NCI-H2107 treated with DMSO at 0.1 percent for 48 hours (cell line): ENCODE data around the gene IPO9.
"Not testable (repeated sequence)": the region's sequence is repeated elsewhere in the genome, so short reads cannot be mapped to it uniquely, and the experiment has no call there.

Experiments
- DNase-seq: peaks from one replicate; lab custom pipeline; 2025; ENCODE audit not compliant: unreplicated experiment; lab: John Stamatoyannopoulos, UW

The IPO9 gene

GRCh38 chr1:201900476-201900875, 71.5 kb downstream of the IPO9 start:
- no peak for DNase-seq

DNA sequence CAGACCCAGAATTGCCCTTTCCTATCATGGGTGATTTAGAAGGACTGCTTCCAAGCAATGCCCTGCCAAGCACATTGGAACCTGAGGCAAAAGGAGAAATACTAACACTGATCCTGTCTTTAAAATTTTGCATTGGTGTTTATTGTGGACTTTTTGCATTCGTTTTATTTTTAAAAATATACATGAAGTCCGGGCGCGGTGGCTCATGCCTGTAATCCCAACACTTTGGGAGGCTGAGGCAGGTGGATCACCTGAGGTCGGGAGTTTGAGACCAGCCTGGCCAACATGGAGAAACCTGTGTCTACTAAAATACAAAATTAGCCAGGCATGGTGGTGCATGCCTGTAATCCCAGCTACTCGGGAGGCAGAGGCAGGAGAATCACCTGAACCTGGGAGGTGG, 72.1 kb downstream of the IPO9 start:
- DNase-seq: not testable (repeated sequence)

- no peak for DNase-seq
Measured at GRCh38 chr1:201902198-201902597, 73.2 kb downstream of the IPO9 start.

DNA sequence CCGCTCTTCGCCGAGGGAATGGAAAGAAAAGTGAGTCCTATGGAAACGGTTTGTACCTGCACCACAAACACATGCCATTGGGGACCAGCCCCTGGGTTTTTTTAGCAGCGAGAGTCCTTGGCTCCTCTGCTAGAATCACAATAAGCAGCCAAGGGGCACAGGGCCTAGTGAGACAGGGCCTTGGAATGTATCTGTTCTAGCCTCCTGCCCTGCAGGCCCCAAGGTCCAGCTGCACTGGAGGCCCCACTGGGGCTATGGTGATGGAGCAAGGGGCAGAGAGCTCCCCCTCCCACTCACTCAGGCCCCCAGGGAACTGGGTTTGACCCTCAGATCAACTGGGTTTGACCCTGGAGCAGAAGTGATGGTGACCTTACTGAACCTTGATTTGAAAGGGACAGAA, 74.2 kb downstream of the IPO9 start:
- no peak for DNase-seq

DNA sequence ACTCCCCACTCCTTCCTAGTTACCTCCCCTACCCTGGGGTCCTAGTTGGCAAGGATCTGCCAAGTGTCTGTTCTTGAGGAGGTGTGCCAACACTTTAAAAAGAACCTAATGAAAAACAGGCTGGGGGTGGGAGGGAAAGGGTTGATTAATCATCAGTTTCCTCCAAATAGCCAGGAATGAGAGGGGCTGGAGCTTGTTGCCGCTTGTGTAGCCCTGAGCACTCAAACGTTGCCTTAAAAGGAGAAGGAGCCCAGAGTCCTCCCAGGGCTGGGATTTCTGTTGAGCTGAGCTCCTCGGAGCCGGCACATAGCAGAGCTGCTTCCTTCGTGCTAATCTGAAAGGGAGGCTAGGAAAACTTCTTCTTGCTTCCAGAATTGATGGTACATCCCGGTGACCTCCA, 75.6 kb downstream of the IPO9 start:
- DNase-seq: no peak

DNA sequence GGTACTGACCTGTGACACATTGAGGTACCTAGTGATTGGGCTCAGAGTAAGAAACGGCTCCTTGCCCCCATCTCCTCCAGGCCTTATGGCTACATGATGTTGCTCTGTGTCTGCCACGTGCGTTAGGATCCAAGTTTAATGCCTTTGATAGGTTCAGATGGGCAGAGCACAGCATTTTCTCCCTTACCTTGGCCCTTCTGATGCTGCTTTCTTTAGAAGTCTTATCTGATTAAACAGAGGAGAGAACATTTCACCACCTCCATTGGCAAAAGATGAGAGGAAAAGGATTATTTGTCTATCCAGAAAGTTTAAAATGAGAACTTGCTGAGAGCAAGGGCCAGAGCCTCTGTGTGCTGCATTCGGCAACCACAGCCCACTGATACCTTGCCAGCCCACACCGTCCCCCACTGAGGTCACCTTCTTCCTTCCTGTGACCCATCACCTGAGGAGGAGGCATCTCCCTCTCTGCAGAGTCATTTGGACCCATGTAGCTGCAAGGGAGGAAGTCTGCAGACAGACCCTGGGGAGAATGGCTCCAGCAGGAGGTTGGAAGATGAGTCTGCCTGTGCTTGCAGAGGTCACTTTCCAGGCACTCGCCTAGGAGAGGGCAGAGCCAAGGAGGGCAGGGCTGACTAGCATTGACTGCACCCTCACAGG, 76.4 kb downstream of the IPO9 start:
- no peak for DNase-seq

DNA sequence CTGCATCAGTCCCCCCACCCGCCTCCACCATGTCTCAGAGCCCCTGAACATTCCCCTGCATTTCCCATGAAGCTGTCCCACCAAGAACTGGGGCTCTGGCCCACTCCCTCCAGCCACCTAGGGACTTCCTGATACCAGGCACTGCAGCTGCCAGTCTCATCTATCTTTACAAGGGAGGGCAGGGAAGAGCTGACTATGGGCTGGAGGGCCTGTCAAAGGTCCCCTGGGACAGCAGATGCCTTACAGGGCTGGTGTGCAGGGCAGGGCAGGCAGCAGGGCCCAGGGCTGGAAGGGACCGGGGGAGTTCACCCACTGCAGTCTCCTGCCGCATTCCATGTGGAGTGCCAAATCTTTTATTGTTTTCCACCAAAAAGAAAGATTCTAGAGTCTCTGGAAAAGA, 77.4 kb downstream of the IPO9 start:
- no peak for DNase-seq

DNA sequence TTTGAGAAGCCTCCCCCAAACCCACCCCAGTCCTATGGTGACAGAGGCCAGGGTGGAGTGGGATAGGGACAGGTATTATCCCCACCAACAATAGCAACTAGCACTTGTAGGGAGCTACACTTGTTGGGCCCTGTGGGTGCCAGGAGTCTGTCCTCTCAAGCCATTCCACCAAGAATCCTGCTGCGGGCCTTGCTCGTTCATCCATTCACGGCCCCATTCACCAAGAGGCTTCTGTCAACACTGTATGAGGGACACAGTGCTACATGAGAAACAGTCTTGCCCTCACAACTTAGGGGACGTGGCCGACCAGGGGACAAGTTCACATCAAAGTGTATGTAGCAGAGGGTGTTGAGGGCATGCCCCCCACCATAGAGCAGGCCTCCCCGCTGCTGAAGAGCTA, 78.7 kb downstream of the IPO9 start:
- DNase-seq: no peak

DNA sequence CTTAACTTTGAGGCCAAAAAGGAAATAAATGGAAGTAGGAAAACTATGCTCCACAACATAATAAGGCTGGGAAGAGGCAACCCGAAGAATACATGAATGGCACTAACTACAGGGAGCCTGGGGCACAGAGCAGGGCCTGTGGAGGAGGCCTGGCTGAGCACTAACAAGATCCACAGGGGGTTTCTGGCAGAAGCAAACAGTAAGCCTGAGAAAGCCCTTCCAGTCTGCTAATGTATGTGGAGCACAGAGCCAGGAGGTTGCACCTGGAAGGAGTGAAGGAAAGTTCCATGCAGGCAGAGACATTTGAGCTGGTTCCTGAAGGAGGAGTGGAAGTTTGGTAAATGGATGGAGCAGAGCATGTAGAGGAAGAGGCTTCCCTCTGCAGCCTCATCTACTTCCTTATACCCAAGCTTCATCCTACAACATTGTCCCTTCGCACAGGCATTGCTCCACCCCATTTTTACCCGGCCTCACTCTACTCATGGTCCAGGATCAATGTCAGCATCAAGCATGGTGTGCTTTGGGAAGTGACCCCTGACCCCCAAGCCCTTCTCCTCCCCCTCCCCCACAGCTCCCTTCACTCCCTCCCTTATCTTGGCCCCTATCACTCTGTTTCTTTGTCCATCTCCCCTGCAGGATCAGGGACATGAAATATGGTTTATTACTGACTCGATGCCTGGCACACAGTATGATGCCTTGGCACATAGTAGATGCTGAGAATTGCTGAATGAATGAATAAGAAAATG, 83.0 kb downstream of the IPO9 start:
- no peak for DNase-seq

DNA sequence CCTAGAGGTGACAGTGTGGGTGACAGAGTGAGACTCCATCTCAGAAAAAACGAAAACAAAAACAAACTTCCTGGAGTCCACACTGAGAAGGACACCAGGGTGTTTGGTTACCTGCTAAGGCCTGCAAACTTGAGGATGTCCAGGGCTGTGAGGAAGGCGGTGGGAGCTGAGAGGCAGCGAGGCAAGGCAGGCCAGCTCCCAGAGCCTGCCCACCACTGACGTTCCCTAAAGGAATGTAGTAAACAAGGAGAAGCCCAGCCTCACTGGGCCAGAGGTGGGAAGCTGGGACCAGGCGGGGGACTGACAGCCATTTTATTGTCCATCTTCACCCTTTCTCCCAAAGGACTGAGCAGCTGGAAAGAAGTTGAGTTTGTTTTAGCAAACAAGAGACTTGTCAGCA, 83.9 kb downstream of the IPO9 start:
- DNase-seq: no peak

DNA sequence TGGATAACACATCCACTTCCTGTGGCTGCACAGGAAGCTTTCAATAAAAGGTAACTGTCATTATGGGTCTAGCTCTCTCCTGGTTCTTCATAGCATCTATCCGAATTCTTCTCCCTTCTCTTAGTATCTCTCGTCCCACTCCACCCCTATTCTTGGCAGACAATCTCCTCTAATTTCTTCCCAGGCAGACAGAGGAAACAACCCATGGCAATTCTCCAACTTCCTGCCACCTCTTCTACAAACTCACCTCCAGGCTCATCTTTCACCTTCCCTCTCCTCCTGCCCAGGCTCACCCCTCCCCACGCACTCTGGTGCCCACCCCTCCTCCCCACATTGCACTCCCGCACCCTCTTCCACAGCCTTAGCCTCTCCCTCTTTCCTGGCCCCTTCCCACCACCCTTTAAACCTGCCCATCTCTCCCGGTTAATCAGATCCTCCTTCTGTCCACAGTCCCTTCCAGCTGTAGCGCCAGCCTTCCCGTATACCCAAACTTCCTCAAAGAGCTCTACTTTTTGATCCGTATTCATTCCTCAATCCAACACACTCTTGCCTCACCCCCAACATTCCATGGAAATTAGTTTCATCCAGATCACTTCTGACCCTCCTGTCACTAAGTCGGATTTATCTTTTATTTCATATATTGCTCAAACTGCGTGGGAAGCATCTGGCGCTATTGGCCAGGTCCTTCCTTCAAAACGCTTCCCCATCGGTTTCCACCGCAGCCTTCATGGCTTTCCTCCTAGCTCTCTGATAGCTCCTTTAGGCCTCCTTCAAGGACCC, 85.7 kb downstream of the IPO9 start:
- no peak for DNase-seq

GRCh38 chr1:201916649-201917249, 87.8 kb downstream of the IPO9 start:
- DNase-seq: no peak

DNA sequence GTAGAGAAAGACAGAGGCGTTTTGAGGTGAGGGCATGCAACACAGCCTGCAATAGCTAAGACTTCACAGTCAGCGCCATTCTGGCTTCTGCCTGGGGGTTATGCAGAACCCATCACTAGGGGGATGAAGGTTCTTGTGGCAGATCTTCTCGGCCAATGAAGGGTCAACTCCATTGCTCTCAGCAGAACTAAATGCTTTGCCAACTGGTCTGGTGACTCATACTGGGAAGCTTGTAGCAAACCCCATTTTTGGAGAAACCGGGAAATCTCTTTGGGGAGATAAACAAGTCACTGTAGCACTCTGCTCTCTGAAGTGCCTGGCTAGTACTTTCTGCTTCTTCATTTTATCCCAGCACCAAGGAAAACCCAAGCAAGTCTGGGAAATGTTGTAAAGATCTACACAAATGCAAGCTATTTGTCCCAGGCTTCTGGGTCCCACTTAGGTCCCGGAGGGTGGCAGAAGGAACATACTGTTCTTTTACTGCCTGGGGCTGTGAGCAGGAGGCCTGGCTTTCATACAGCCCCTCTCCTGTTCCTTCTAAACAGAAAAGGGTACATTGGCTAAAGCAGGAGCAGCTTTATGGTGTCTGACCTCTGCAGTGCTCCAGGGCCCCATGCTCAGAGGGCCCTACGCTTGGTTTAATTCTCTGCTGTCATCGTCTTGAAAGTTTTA, 88.5 kb downstream of the IPO9 start:
- no peak for DNase-seq

GRCh38 chr1:201918343-201918742, 89.4 kb downstream of the IPO9 start:
- DNase-seq: no peak

DNA sequence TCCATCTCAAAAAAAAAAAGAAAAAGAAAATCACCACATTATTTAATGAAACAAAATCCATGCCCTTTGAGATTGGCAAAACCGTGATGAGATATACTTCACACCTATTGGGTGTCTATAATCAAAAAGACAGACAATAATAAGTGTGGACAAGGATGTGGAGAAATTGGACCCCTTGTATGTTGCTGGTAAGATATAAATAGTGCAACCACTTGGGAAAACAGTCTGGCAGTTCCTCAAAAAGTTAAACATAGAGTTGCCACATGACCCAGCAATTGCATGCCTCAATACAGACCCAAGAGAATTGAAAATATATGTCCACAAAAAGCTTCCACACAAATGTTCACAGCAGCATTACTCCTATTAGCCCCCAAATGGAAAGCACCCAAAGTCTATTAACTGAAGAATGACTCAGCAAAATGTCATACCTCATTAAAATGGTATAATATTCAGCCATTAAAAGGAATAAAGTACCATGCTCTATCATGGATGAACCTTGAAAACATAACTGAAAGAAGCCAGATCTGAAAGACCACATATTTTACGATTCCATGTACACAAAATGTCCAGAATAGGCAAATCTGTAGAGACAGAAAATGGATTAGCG, 93.1 kb downstream of the IPO9 start:
- no peak for DNase-seq

DNA sequence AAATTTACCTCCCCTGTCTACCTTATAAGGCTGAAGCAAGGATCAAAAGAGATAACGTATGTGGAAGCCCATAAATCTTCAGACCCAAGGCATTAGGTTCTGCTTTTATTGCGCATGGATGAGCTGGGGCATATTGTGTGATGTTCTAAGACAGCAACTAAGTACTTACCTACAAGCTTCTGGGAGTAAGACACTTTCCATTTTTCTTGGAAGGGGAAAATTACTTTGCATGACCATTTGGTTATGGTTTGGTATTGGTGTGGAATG, 96.3 kb downstream of the IPO9 start:
- DNase-seq: no peak

DNA sequence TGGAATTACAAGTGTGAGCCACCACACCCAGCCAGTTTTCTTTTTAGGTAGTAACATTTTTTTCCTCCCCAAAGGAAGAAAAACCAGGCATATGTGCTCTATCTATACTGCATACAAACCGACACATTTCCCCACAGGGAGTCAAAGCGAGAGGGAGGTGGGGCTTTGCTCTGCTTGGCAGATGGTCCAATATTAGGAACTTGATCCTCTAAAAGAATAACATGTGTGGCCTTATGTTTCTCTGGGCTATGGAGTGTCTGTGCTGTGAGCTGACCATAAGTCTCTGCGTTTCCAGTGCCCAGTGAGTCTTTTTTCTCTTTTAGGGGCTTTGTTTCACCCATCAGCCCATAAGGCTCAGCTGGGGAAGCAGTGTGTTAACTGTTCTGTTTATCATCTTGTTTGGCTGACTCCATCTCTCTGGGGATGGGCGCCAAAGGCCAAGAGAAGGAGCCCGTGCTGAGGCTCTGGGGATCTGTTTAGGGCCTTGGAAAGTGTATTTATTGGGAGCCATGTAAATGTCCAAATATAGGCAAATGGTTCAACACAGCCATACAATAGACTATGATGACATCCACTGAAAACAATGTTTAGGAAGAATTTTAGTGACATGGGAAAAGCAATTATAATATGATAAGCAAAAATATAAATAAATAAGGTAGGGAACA, 97.2 kb downstream of the IPO9 start:
- DNase-seq: no peak

GRCh38 chr1:201928266-201928665, 99.3 kb downstream of the IPO9 start:
- no peak for DNase-seq

GRCh38 chr1:201930137-201930536, 101.2 kb downstream of the IPO9 start:
- no peak for DNase-seq

- DNase-seq: no peak
Measured at GRCh38 chr1:201930803-201931202, 101.8 kb downstream of the IPO9 start.
